CD8-positive, alpha-beta memory T cell (primary cell): ENCODE data around the gene EPHA4. TPM values are rescaled to one million over a fixed set of nuclear protein-coding genes. Genes with fewer than 3 reads are reported as not detected.
A peak's percentile ranks its signal among the peaks of the same experiment; 100 is the strongest.

ENCODE experiments used
- CTCF ChIA-PET: fragments of 350-600 bp; sonication (Branson Sonifier 250); formaldehyde crosslinking; loops from one replicate; lab custom pipeline; 2021; ENCODE audit warnings: antibody characterized with exemption; lab: Charles Lee
- POLR2A ChIA-PET: fragments of 350-600 bp; sonication (Branson Sonifier 250); formaldehyde crosslinking; loops from one replicate; lab custom pipeline; 2021; ENCODE audit warnings: antibody characterized with exemption; lab: Charles Lee
- DNase-seq, 5 donors: peaks; one replicate each; pipeline versions ENCODE4 v3.0.0 to v3.0.0-alpha.2; 2020 to 2022; ENCODE audit warnings: mixed read lengths in 1 of 5
- H3K27ac ChIP-seq: one replicate; pipeline ENCODE4 v1.7.0; 2013; ENCODE audit warnings: low read depth, mild to moderate bottlenecking, low read length, moderate library complexity
- H3K27me3 ChIP-seq: 2 replicates; pipeline ENCODE4 v1.7.0; 2013; ENCODE audit warnings: low read length, mild to moderate bottlenecking; ENCODE audit not compliant: insufficient read depth, poor library complexity, severe bottlenecking
- H3K36me3 ChIP-seq: 2 replicates; pipeline ENCODE4 v1.7.0; 2013; ENCODE audit warnings: mild to moderate bottlenecking, low read length, moderate library complexity; ENCODE audit not compliant: insufficient read depth
- H3K4me1 ChIP-seq: 2 replicates; pipeline ENCODE4 v1.7.0; 2013; ENCODE audit warnings: mild to moderate bottlenecking, low read length, moderate library complexity; ENCODE audit not compliant: insufficient read depth
- H3K4me3 ChIP-seq: 2 replicates; pipeline ENCODE4 v1.7.0; 2013; ENCODE audit warnings: mild to moderate bottlenecking, low read length
- H3K9me3 ChIP-seq: 2 replicates; pipeline ENCODE4 v1.7.0; 2013; ENCODE audit warnings: mild to moderate bottlenecking, low read length
- H3K27ac Mint-ChIP-seq, 8 donors: one replicate each; pipeline ENCODE4 v1.8.0; 2020 to 2021; ENCODE audit warnings: mixed read lengths in 8 of 8, mild to moderate bottlenecking in 6 of 8, inconsistent platforms in 3 of 8, moderate library complexity in 3 of 8
- H3K27me3 Mint-ChIP-seq, 2 donors: one replicate each; pipeline ENCODE4 v1.8.0; 2020 to 2021; ENCODE audit warnings: mixed read lengths in 2 of 2, mild to moderate bottlenecking in 1 of 2, moderate library complexity in 1 of 2
- H3K36me3 Mint-ChIP-seq, 3 donors: one replicate each; pipeline ENCODE4 v1.8.0; 2020 to 2021; ENCODE audit warnings: mixed read lengths in 3 of 3, inconsistent platforms in 1 of 3, mild to moderate bottlenecking in 1 of 3
- H3K4me1 Mint-ChIP-seq, 3 donors: one replicate each; pipeline ENCODE4 v1.8.0; 2020 to 2021; ENCODE audit warnings: mixed read lengths in 3 of 3, inconsistent platforms in 1 of 3, mild to moderate bottlenecking in 1 of 3
- H3K4me3 Mint-ChIP-seq, 7 donors: one replicate each; pipeline ENCODE4 v1.8.0; 2020 to 2021; ENCODE audit warnings: mixed read lengths in 7 of 7, mild to moderate bottlenecking in 6 of 7, moderate library complexity in 4 of 7, inconsistent platforms in 2 of 7
- H3K9me3 Mint-ChIP-seq, 5 donors: one replicate each; pipeline ENCODE4 v1.8.0; 2020 to 2022; ENCODE audit warnings: mixed read lengths in 5 of 5, mild to moderate bottlenecking in 3 of 5, moderate library complexity in 2 of 5, inconsistent platforms in 1 of 5
- polyA plus RNA-seq: library from polyadenylated mRNA; unstranded; fragments of 300-500 nt; fragmentation: Illumina TruSeq; gene quantifications from one replicate; pipeline ENCODE4 v1.2.3, GENCODE V29; 2021
- total RNA-seq, 2 experiments: library from RNA; stranded (reverse); gene quantifications; one replicate each; pipeline ENCODE4 v1.2.3, GENCODE V29; 2021

The EPHA4 gene
- total and polyA plus RNA-seq, 3 experiments from 2014 or later, result 7.8 to 19.3 (median 10.2) TPM

- Histone ChIP-seq H3K27me3 (no peaks in the 10 kb centered on the region), H3K9me3 (no peaks in the 10 kb centered on the region), H3K27ac (no peak overlapping the region), H3K4me3 (no peak overlapping the region), H3K36me3 (no peaks in the 10 kb centered on the region), H3K4me1 (no peaks in the 10 kb centered on the region)
- no peak for DNase-seq
- H3K9me3 Mint-ChIP-seq, result no peaks in the 10 kb centered on the region
- no peak overlapping the region for H3K27ac Mint-ChIP-seq
- ChIA-PET CTCF (interaction anchor here (1.1 to 1.8 kb wide), 2 partner anchors 10 to 15 kb away, joined by 3 to 4 read pairs; no protein-coding TSS in a partner anchor), POLR2A (no interaction called here)
- peaks cover 7 to 42% (median 26%) of the 10 kb centered on the region in 3 donors for H3K36me3 Mint-ChIP-seq
- no peaks in the 10 kb centered on the region for H3K27me3 Mint-ChIP-seq
- no peak overlapping the region for H3K4me3 Mint-ChIP-seq
- H3K4me1 Mint-ChIP-seq, result peaks cover 4 to 13% (median 5%) of the 10 kb centered on the region in 3 donors
Observed at GRCh38 chr2:221492636-221493035, 79.5 kb downstream of the EPHA4 start.

DNA sequence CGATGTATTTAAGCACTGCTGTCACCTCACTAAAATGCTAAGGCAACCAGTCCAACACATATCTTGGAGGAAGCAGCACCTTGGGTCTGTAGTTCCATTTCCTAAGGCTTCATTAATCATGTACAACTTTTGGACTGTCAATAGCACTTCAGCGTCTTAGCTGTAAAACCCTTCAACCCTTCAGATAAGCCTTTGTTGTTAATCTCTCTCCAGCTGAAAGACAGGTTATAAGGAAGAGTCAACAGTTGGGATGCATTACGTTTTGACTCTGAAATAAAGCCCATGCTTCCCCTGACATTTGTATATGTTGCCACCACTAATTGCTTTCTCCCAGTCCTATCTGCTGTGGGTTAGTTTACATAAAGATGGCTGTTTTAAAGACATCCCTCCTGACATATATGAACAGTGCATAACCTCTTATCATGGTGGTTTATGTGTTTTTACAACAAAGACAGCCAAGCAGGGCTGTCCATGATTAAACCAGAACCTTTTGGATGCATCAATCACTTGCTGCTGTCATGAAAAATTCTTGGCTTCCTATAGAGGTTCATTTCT is 81.5 kb downstream of the EPHA4 start:
- no peak for DNase-seq
- Mint-ChIP-seq H3K4me3 (no peak overlapping the region), H3K9me3 (no peaks in the 10 kb centered on the region), H3K4me1 (peaks cover 5 to 17% (median 15%) of the 10 kb centered on the region in 3 donors), H3K36me3 (peaks cover 4 to 33% (median 23%) of the 10 kb centered on the region in 3 donors), H3K27me3 (no peaks in the 10 kb centered on the region), H3K27ac (no peak overlapping the region)
- H3K27me3 ChIP-seq, result no peaks in the 10 kb centered on the region
- no peaks in the 10 kb centered on the region for H3K36me3 ChIP-seq
- no peak overlapping the region for H3K4me3 ChIP-seq
- H3K27ac ChIP-seq, result no peak overlapping the region
- H3K9me3 ChIP-seq, result no peaks in the 10 kb centered on the region
- ChIA-PET CTCF (interaction anchor here (1.1 to 1.3 kb wide), 2 partner anchors 9 to 12 kb away, joined by 3 read pairs; no protein-coding TSS in a partner anchor), POLR2A (no interaction called here)
- H3K4me1 ChIP-seq, result no peaks in the 10 kb centered on the region

DNA sequence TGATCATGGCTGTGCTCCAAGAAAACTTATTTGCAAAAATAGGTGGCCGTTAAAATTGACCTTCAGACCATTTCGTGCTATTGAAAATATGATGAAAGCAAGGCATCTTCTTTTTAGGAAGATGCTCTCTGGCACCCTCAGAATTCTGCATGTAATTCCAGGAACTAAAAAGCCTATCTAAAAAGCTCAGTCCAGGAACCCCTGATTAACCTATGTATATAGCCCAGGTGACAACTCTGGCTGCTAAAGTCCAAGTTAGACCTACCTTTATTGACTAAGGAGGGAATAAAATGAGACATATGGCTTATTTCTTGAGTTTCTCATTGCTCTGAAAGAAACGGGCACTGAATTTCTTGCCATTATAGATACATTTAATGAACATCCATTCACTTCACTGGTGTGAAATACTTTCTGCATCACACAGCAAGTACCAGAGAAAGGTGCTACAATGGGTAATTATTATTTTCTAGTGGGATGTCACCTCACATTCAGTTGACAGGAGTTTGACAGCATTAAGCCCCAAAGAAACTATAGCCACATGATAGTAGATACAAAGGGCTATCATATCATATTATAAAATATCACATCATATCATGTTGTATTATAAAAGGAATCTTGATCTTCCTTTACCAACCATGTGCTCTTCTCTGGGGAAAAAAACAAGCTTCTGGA is 83.8 kb downstream of the EPHA4 start:
- Mint-ChIP-seq H3K4me3 (no peak overlapping the region), H3K27me3 (no peaks in the 10 kb centered on the region), H3K27ac (no peak overlapping the region), H3K9me3 (no peaks in the 10 kb centered on the region), H3K36me3 (peaks cover 0 to 19% (median 14%) of the 10 kb centered on the region in 3 donors), H3K4me1 (peaks cover 5 to 25% (median 21%) of the 10 kb centered on the region in 3 donors)
- H3K4me3 ChIP-seq, result no peak overlapping the region
- H3K27me3 ChIP-seq, result no peaks in the 10 kb centered on the region
- no peaks in the 10 kb centered on the region for H3K4me1 ChIP-seq
- ChIA-PET CTCF (no interaction called here), POLR2A (no interaction called here)
- H3K36me3 ChIP-seq, result no peaks in the 10 kb centered on the region
- no peak overlapping the region for H3K27ac ChIP-seq
- H3K9me3 ChIP-seq, result no peaks in the 10 kb centered on the region
- DNase-seq, result no peak

DNA sequence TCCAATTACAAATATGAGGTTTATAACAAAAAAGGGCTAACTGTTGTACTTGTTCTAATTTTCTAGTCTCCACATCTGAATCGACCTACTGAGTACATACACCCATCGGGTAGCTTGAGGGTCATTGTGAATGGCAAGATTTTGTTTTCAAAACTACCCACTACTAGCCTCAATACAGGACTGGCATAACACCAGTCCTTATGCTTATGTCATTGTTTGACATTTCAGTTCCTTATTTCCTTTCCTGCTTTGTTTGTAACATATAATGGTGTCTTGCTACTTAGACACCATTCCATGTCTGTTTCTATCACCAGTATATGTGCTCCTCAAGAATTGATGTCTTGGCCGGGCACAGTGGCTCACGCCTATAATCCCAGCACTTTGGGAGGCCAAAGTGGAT is 86.0 kb downstream of the EPHA4 start:
- no peaks in the 10 kb centered on the region for H3K4me1 ChIP-seq
- no peaks in the 10 kb centered on the region for H3K27me3 ChIP-seq
- H3K27ac Mint-ChIP-seq, result no peak overlapping the region
- H3K4me1 Mint-ChIP-seq, result peaks cover 5 to 22% (median 20%) of the 10 kb centered on the region in 3 donors
- ChIA-PET POLR2A (no interaction called here), CTCF (no interaction called here)
- no peaks in the 10 kb centered on the region for H3K9me3 ChIP-seq
- H3K4me3 Mint-ChIP-seq, result no peak overlapping the region
- peaks cover 0 to 10% (median 9%) of the 10 kb centered on the region in 3 donors for H3K36me3 Mint-ChIP-seq
- no peak overlapping the region for H3K27ac ChIP-seq
- H3K4me3 ChIP-seq, result no peak overlapping the region
- H3K27me3 Mint-ChIP-seq, result no peaks in the 10 kb centered on the region
- no peak for DNase-seq
- no peaks in the 10 kb centered on the region for H3K36me3 ChIP-seq
- no peaks in the 10 kb centered on the region for H3K9me3 Mint-ChIP-seq

DNA sequence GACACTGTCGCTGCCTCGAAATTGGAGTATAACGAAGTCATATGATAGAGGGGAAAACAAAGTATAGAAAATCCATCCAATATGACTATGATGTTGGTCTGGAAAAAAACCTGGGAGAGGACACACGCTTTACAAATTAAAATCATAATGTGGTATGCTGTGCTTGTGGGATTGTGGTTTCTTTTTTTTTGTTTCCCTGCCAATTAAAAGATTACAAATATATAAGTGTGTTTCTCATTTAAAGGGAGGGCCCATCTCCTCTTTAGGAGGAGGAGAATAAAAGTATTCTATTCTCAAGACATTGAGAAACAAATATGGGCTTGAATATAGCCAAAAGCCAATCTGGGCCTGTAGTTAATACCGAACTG is 86.6 kb downstream of the EPHA4 start:
- H3K27me3 Mint-ChIP-seq, result no peaks in the 10 kb centered on the region
- Histone ChIP-seq H3K4me1 (no peaks in the 10 kb centered on the region), H3K4me3 (no peak overlapping the region), H3K36me3 (no peaks in the 10 kb centered on the region), H3K27me3 (no peaks in the 10 kb centered on the region), H3K27ac (no peak overlapping the region), H3K9me3 (no peaks in the 10 kb centered on the region)
- H3K27ac Mint-ChIP-seq, result no peak overlapping the region
- no peak for DNase-seq
- no peak overlapping the region for H3K4me3 Mint-ChIP-seq
- peaks cover 0 to 14% (median 10%) of the 10 kb centered on the region in 3 donors for H3K36me3 Mint-ChIP-seq
- CTCF ChIA-PET, result no interaction called here
- peaks cover 5 to 16% (median 16%) of the 10 kb centered on the region in 3 donors for H3K4me1 Mint-ChIP-seq
- H3K9me3 Mint-ChIP-seq, result no peaks in the 10 kb centered on the region
- POLR2A ChIA-PET, result no interaction called here

DNA sequence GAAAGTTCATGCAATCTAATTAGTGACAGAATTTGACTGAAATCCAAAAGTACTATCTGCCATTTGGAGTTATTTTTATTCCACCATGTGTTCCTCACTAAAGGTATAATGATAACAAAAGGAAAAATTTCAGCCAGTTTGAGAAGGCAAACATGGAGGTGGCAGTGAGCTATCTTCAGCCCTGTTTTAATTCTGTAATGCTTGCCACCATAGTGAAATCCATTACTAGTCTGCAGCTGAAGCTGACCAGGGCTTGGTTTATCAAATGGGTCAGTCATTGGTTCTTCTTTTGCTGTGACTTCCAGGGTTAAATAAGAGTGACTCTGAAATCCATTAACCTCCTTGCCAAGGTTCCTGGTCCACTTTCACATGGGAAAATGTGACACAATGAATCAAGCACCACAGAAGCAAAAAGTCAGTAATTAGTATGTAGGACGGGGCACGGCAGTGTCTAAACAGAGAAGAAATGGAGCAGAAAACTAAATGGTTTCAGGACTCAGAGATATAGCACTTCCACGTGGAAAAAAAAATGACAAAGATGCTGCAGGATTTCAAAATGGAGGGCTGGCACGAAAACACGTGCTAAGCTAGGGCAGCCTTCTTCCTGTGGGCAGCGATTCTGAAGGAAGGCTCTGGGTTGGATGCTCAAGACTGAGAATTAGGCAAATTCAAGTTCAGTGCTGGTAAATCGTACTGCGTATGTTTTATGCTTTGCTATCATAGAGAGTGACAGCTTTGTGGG is 87.2 kb downstream of the EPHA4 start:
- Mint-ChIP-seq H3K4me1 (peaks cover 5 to 16% (median 13%) of the 10 kb centered on the region in 3 donors), H3K9me3 (no peaks in the 10 kb centered on the region), H3K27ac (peak overlapping the region in 1 of 8 donors; percentile 73), H3K27me3 (no peaks in the 10 kb centered on the region), H3K36me3 (peaks cover 0 to 20% (median 10%) of the 10 kb centered on the region in 3 donors), H3K4me3 (no peak overlapping the region)
- CTCF ChIA-PET, result interaction anchor here (1.9 kb wide), 1 partner anchor 33 kb away, joined by 4 read pairs; no protein-coding TSS in a partner anchor
- POLR2A ChIA-PET, result no interaction called here
- H3K9me3 ChIP-seq, result no peaks in the 10 kb centered on the region
- no peaks in the 10 kb centered on the region for H3K27me3 ChIP-seq
- no peak for DNase-seq
- no peaks in the 10 kb centered on the region for H3K36me3 ChIP-seq
- no peak overlapping the region for H3K27ac ChIP-seq
- no peak overlapping the region for H3K4me3 ChIP-seq
- H3K4me1 ChIP-seq, result no peaks in the 10 kb centered on the region

GRCh38 chr2:221482666-221483455 is 89.2 kb downstream of the EPHA4 start:
- no peaks in the 10 kb centered on the region for H3K9me3 Mint-ChIP-seq
- CTCF ChIA-PET, result interaction anchor here (1.2 to 1.9 kb wide), 3 partner anchors 9 to 35 kb away, joined by 3 to 4 read pairs (median 4); no protein-coding TSS in a partner anchor

More at GRCh38 chr2:221482666-221483455, 89.2 kb downstream of the EPHA4 start:
- POLR2A ChIA-PET, result no interaction called here
- Mint-ChIP-seq H3K36me3 (peaks cover 0 to 19% (median 10%) of the 10 kb centered on the region in 3 donors), H3K27me3 (no peaks in the 10 kb centered on the region), H3K4me3 (no peak overlapping the region), H3K4me1 (peaks cover 7 to 27% (median 19%) of the 10 kb centered on the region in 3 donors), H3K27ac (no peak overlapping the region)
- Histone ChIP-seq H3K4me1 (no peaks in the 10 kb centered on the region), H3K27me3 (no peaks in the 10 kb centered on the region), H3K4me3 (no peak overlapping the region), H3K9me3 (no peaks in the 10 kb centered on the region), H3K27ac (no peak overlapping the region), H3K36me3 (no peaks in the 10 kb centered on the region)
- DNase-seq, result no peak
